BLaER1 (cell line): ENCODE data around the gene ZNF621.

Experiments used
- H3K27ac ChIP-seq: shearing (Covaris generic); formaldehyde crosslinking; 2 replicates; pipeline ENCODE4 v1.8.1; 2022
- H3K27me3 ChIP-seq: shearing (Covaris generic); formaldehyde crosslinking; 2 replicates; pipeline ENCODE4 v1.8.1; 2022
- H3K36me3 ChIP-seq: shearing (Covaris generic); formaldehyde crosslinking; 2 replicates; pipeline ENCODE4 v1.8.1; 2022
- H3K4me1 ChIP-seq: shearing (Covaris generic); formaldehyde crosslinking; 2 replicates; pipeline ENCODE4 v1.8.1; 2022
- H3K4me2 ChIP-seq: shearing (Covaris generic); formaldehyde crosslinking; 2 replicates; pipeline ENCODE4 v1.8.1; 2022
- H3K4me3 ChIP-seq: shearing (Covaris generic); formaldehyde crosslinking; 2 replicates; pipeline ENCODE4 v1.8.1; 2022
- H3K9ac ChIP-seq: shearing (Covaris generic); formaldehyde crosslinking; 2 replicates; pipeline ENCODE4 v1.8.1; 2022
- H3K9me3 ChIP-seq: shearing (Covaris generic); formaldehyde crosslinking; 2 replicates; pipeline ENCODE4 v1.8.1; 2022
- H4K20me1 ChIP-seq: shearing (Covaris generic); formaldehyde crosslinking; 2 replicates; pipeline ENCODE4 v1.8.1; 2022
- Cebpa-rat ChIP-seq: shearing (Covaris generic); IDR thresholded peaks from 2 replicates; pipeline ENCODE4 v1.8.1; 2022

Gene ZNF621

GRCh38 chr3:40504636-40505430, 19.9 kb upstream of the ZNF621 start:
- Histone ChIP-seq H3K27me3 (peaks cover 14% of the 10 kb centered on the region), H3K36me3 (no peaks in the 10 kb centered on the region), H3K9ac (no peak overlapping the region), H3K4me3 (no peak overlapping the region), H3K9me3 (peaks cover 13% of the 10 kb centered on the region), H4K20me1 (no peaks in the 10 kb centered on the region), H3K4me2 (no peak overlapping the region), H3K27ac (no peak overlapping the region), H3K4me1 (0 out of 2 replicates have a peak, but pooled peaks cover 5% of the 10 kb centered on the region)
- TF ChIP-seq Cebpa-rat = no peak

- peak within 1 kb of the TSS; percentile 61 for H3K4me3 ChIP-seq
- H3K27ac ChIP-seq = no peak within 1 kb of the TSS
- H3K4me1 ChIP-seq = 0 out of 2 replicates have a peak, but pooled peaks cover 5% of the 10 kb centered on the region
- peak within 1 kb of the TSS; percentile 79 for H3K4me2 ChIP-seq
- TF ChIP-seq Cebpa-rat = no peak
- H4K20me1 ChIP-seq = no peaks in the 10 kb centered on the region
- H3K9me3 ChIP-seq = peaks cover 13% of the 10 kb centered on the region
- H3K9ac ChIP-seq = no peak within 1 kb of the TSS
- H3K27me3 ChIP-seq = peaks cover 14% of the 10 kb centered on the region
- no peaks in the 10 kb centered on the region; the same call in 1 of the 2 replicates for H3K36me3 ChIP-seq
Observed at GRCh38 chr3:40505599-40506462, 18.9 kb upstream of the ZNF621 start, which contains the start of gene ZNF620. Gene ZNF620 (plus strand): TSS chr3:40506039. CDS start chr3:40506353, 314 bp downstream.

DNA sequence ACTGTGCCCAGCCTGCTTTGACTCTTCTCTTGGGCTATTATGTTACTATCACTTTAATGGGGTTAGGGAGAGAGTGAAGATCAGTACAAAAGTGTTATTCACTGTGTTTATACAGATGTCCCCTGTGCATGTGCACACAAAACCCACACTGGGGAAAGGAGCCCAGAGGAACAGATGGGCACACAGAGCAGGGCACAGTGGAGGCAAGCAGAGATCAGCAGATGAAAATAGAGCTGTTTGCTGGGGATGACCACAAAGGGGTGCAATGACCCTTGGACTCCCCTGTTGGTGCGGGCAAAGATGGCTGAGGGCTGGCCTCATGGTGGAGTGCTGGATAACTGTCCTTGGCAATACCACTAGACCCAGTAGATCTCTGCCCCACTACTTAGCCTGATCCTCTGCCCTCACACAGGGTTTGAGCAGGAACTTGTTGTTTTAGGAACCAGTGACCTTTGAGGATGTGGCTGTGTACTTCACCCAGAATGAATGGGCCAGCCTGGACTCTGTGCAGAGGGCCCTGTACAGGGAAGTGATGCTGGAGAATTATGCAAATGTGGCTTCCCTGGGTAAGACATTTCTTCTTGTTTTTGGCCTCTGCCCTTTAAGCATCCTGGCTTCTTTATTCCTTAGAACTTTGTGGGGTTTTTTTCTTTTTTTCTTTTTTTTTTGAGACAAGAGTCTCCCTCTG, 13.6 kb upstream of the ZNF621 start:
- Histone ChIP-seq H4K20me1 (no peaks in the 10 kb centered on the region), H3K27ac (no peak overlapping the region), H3K4me2 (no peak overlapping the region), H3K4me1 (no peaks in the 10 kb centered on the region), H3K36me3 (no peaks in the 10 kb centered on the region; the same call in 1 of the 2 replicates), H3K4me3 (no peak overlapping the region), H3K27me3 (peaks cover 5% of the 10 kb centered on the region; the same call in 1 of the 2 replicates), H3K9ac (no peak overlapping the region), H3K9me3 (no peaks in the 10 kb centered on the region)
- TF ChIP-seq Cebpa-rat = no peak

- H3K4me1 ChIP-seq = no peaks in the 10 kb centered on the region
- H3K9ac ChIP-seq = no peak overlapping the region
- TF ChIP-seq Cebpa-rat = no peak
- H4K20me1 ChIP-seq = no peaks in the 10 kb centered on the region
- H3K4me3 ChIP-seq = no peak overlapping the region
- H3K4me2 ChIP-seq = no peak overlapping the region
- H3K27ac ChIP-seq = no peak overlapping the region
- no peaks in the 10 kb centered on the region for H3K27me3 ChIP-seq
- no peaks in the 10 kb centered on the region; the same call in 1 of the 2 replicates for H3K9me3 ChIP-seq
- no peaks in the 10 kb centered on the region for H3K36me3 ChIP-seq
Observed at GRCh38 chr3:40516201-40516600, 8.6 kb upstream of the ZNF621 start.

GRCh38 chr3:40518067-40518466, 6.7 kb upstream of the ZNF621 start:
- Histone ChIP-seq H3K9me3 (no peaks in the 10 kb centered on the region; the same call in 1 of the 2 replicates), H3K4me2 (no peak overlapping the region), H4K20me1 (no peaks in the 10 kb centered on the region), H3K27ac (no peak overlapping the region), H3K36me3 (no peaks in the 10 kb centered on the region), H3K27me3 (no peaks in the 10 kb centered on the region), H3K4me3 (no peak overlapping the region), H3K4me1 (no peaks in the 10 kb centered on the region), H3K9ac (no peak overlapping the region)
- TF ChIP-seq Cebpa-rat = no peak

GRCh38 chr3:40518848-40519247, 5.9 kb upstream of the ZNF621 start:
- H3K9ac ChIP-seq = no peak overlapping the region
- no peak overlapping the region for H3K27ac ChIP-seq
- no peak overlapping the region for H3K4me3 ChIP-seq
- no peaks in the 10 kb centered on the region for H3K27me3 ChIP-seq
- TF ChIP-seq Cebpa-rat = no peak
- H3K9me3 ChIP-seq = no peaks in the 10 kb centered on the region; the same call in 1 of the 2 replicates
- no peaks in the 10 kb centered on the region for H4K20me1 ChIP-seq
- H3K4me1 ChIP-seq = no peaks in the 10 kb centered on the region
- H3K4me2 ChIP-seq = no peak overlapping the region
- no peaks in the 10 kb centered on the region for H3K36me3 ChIP-seq

- Histone ChIP-seq H3K4me3 (no peak overlapping the region), H3K27me3 (no peaks in the 10 kb centered on the region), H3K4me1 (peaks cover 19% of the 10 kb centered on the region), H3K36me3 (no peaks in the 10 kb centered on the region), H3K4me2 (no peak overlapping the region), H4K20me1 (no peaks in the 10 kb centered on the region), H3K9me3 (no peaks in the 10 kb centered on the region; the same call in 1 of the 2 replicates), H3K9ac (no peak overlapping the region), H3K27ac (no peak overlapping the region)
- no peak for TF ChIP-seq Cebpa-rat
Observed at GRCh38 chr3:40521254-40521653, 3.5 kb upstream of the ZNF621 start.

DNA sequence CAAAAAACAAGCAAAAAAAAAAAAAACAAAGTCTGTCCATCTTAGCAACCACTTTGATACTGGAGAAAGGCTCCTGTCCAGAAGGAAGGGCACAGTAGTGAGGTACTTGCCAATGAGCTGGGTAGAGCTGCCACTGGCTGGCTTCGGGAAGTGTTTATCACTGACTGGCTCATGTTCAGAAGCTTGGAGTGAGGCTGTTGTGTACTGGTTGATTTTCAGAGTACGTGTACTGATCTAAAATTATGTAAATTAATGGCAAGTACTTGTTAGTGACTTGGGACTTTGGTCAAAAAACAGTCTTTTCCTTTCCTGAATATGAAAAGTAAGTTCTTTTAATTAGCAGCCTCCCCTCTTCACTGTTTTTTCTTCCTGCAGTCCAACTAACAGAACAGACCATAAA, 979 bp upstream of the ZNF621 start:
- H3K27ac ChIP-seq = no peak overlapping the region
- peak overlapping the region; percentile 96; the same call in 1 of the 2 replicates for H3K4me2 ChIP-seq
- peaks cover 16% of the 10 kb centered on the region; the same call in 1 of the 2 replicates for H3K36me3 ChIP-seq
- H3K4me3 ChIP-seq = no peak overlapping the region
- no peaks in the 10 kb centered on the region; the same call in 1 of the 2 replicates for H3K9me3 ChIP-seq
- no peaks in the 10 kb centered on the region for H3K27me3 ChIP-seq
- no peak overlapping the region for H3K9ac ChIP-seq
- no peaks in the 10 kb centered on the region for H4K20me1 ChIP-seq
- TF ChIP-seq Cebpa-rat = no peak
- peaks cover 19% of the 10 kb centered on the region for H3K4me1 ChIP-seq

DNA sequence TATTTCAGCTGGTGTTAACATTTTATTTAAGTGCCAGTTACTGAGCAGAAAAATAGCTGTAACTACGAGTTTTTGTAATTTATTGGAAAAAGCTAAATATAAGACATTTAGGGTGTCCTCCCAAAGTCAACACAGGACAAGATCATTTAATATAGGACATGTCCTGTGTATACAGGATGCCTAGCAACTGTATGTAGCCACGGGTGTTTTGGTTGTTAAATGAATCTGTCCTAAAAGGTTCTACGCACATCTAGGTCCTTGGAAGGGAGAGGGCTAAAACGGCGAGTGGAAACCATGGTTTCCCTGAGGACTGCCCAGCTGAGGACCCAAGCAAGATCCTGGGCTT, 565 bp upstream of the ZNF621 start:
- Histone ChIP-seq H3K27ac (peak overlapping the region; percentile 88), H3K27me3 (no peaks in the 10 kb centered on the region), H3K4me2 (peak overlapping the region; percentile 96), H3K4me3 (peak overlapping the region; percentile 90), H4K20me1 (no peaks in the 10 kb centered on the region), H3K4me1 (peaks cover 19% of the 10 kb centered on the region), H3K9ac (peak overlapping the region; percentile 89), H3K9me3 (no peaks in the 10 kb centered on the region; the same call in 1 of the 2 replicates), H3K36me3 (peaks cover 21% of the 10 kb centered on the region; the same call in 1 of the 2 replicates)
- no peak for TF ChIP-seq Cebpa-rat
